GM21367 (cell line): Measurements from ENCODE around the gene SPEG.

Experiments used
- ATAC-seq: cut with Tn5 transposase; IDR thresholded peaks from one replicate; pipeline ENCODE4 v1.9.1; 2021; ENCODE audit not compliant: unreplicated experiment

Gene SPEG

GRCh38 chr2:219493086-219493485, 58.4 kb downstream of the SPEG start:
- no peak for ATAC-seq

DNA sequence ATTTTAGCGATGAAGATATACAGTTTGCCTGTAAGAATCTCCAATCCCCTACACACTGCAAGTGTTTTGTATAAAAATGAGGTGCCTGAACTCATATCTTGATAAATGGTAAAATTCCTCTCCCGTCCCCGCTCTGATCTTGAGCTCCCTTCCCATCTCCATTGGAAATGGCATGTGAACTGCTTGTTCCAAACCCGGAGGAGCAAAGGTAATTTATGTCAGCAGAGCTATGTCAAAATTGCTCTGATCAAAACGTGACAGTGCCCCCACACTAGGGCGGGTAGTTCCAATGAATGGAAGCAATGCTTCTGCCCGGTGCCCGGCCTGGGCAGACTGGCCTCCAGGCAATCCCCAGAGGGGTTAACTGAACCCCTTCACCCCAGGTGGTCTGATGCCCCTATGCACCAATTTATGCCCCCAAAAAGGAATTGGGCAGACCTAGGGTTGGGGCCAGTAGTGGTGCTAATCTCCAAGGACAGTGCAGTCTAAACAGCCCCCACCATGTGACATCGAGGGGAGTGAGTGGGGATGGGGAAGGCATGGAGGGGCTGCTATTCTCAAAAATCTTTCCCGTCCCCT, 60.4 kb downstream of the SPEG start:
- ATAC-seq, result no peak

DNA sequence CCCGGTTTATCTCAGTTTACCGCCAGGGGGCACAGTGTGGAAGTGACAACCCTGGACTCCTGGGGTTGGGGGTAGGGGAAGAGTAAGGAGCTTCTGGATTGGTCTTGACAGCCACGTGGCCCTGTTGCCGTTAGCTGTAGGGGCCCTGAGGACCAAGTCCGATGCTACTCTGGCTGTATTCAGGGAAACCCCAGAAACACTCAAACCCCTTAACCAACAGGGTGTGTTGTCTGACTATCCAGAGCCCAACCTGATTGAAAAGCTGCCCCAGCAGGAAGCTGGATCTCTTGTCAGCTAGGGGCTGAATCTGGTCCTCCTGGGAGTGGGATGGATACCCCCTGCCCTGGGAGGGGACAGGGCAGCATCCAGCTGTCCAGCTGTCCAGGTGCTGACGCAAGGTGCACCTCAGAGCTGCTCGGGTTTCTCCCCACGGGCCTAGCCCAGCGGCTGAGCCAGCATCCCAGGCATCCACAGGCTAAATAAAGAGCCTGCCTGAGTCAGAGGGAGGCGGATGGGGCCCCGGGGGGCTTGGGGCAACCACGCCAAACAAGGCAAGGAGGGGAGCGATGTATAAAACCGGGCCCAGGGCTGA, 61.0 kb downstream of the SPEG start:
- ATAC-seq, result no peak

- ATAC-seq, result no peak
Observed at GRCh38 chr2:219496247-219496824, 61.7 kb downstream of the SPEG start.

DNA sequence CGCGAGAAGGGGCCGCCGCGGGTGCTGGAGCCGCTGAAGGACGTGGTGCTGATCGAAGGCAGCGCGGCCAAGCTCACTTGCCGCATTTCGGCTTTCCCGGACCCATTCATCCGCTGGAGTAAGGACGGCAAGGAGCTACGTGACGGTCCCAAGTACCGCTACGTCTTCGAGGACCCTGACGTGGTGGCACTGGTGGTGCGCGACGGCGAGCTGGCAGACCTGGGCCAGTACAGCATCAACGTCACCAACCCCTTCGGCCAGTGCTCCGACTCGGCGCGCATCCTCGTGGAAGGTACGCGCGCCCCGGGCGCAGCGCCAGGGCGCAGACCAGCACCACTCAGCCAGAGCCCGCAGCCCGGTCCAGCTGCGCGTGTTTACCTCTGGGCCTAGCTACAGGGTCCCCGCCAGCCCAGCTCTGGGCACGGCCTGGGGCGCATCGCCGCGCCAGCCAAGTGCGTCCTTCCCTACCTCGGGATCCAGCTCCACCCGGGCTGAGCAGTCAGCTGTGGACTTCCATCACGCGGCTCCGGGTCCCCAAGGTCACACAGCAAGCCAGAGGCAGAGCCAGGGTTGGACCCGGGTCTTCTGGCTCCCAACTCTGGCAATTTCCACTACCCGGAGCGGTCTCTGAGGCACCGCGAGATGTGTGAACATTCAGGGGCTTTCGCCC, 62.3 kb downstream of the SPEG start:
- no peak for ATAC-seq

DNA sequence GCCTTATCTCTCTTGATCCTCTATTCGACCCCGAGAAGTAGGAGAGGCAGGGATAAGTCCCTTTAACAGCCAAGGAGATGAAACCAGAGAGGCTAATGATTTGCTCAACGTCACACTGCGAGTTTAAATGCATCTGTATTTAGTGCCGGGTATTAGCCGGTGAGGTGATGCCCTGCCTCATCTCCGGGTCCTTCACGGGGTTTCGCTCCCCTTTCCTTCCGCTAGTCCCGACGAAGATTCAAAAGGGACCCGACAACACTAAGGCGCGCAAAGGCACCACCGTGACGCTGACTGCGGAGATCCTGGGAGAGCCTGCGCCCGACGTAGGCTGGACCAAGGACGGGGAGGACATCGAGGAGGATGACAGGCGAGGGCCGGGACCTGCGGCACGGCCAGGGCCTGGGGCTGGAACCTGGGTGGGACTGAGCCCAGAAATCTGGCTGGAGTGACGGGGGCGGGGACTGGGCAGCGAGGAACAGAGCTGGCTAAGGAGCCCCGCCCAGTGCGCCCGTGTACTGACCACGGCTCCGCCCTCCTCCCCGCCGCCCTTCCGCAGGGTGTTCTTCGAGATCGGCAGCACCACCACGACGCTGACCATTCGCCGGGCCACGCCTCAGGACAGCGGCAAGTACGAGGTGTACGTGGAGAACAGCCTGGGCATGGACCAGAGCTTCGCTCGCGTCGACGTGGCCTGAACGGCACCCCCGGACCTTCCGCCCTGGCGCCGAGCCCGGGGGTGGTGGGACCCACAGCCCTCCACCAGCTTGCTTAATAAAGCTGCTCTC, 63.0 kb downstream of the SPEG start:
- peak; percentile 29 for ATAC-seq

DNA sequence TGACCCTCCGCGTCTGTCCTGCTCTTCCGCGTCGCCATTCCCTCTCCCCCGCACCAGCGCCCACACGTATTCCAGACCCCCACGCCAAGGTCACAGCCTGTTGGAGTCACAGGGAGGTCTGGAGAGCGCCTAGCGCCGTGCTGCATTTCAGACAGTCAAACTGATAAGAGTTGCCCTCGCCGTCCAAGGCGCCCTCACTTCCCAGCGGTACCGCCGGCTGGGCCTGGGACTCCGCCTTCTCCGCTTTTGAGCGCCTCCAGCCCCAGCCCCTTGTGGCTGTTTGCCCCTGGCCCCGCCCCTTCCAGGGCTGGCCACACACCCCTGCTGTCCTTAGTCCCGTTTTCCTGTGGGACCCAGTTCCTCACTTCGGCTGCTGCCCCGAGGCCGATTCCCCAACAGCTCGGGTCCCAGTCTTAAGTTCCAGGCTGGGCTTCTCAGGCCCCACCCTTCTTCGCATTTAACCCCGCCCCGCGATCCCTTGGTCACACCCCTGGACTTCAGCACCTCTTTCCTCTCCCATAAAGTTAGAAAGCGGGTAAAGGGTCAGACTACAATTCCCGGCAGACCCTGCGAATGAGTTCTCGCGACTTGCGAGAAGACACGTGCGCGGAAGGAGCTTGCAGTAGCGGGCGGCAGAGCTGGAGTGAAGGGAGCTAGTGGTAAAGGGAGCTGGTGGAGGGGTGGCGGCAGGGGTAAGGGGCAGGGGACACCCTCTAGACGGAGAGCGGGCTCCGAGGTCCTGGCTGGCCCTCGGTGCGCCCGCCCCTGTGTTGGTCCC, 63.8 kb downstream of the SPEG start, which contains the start of gene GMPPA:
Gene GMPPA (plus strand): TSS at position 612 of the 778 bp plus-strand sequence. CDS start 1,085 bp downstream, outside the sequence.
- peak; percentile 93 for ATAC-seq

DNA sequence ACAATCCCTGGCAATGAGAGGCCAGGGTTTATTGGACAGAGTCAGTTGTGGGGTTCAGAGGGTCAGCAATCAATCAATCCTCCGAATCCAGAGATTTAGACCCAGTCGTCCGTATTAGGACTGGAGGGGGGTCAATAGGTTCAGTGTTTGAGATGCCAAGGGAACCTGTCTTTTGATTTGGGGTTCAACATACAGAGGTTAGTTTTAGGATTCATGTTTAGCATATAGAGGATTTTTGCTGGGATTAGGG, 64.3 kb downstream of the SPEG start:
- ATAC-seq, result no peak

DNA sequence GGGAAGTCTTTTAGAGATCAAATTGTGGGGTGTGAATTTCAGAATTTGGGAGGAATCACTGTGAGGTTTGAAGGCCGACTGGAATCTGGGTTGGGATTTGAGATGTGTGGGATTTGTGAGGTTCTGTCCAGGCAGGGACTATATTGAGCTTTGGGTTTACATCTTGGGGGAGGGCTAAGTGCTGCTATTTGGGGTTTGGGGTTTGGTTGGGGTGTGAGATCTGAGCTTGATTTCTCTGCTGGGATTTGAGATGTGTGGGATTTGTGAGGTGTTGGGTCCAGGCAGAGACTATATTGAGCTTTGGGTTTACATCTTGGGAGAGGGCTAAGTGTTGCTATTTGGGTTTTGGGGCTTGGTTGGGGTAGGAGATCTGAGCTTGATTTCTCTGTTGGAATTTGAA, 64.9 kb downstream of the SPEG start:
- ATAC-seq, result no peak

DNA sequence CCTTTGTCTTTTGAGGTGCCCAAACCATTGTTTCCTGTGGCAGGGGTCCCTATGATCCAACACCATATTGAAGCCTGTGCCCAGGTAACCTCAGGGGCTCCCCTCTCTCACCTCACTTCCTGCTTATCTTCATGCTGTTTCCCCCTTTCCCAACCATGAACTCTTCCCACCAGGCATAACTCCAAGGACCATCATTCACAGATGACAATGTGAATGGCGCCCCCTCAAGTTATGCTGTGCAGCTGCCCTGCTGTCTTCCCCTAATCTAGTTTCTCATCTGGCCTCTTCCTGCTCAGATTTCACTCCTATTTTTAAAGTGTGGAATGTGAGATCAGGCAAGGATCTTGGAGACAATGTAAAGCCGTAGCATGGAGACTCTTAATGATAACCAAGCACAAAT, 65.5 kb downstream of the SPEG start:
- no peak for ATAC-seq

DNA sequence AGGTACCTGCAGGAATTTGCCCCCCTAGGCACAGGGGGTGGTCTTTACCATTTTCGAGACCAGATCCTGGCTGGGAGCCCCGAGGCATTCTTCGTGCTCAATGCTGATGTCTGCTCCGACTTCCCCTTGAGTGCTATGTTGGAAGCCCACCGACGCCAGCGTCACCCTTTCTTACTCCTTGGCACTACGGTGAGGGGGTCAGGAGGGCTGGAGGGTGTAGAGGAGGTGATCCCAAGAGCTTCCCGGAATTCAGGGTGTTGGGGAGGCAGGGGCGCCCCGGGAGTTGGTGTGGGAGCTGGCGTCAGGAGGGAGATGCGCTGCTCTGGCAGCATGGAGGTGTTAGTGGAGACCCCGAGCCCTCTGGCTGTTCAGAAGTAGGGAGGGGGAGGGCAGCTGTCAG, 67.2 kb downstream of the SPEG start:
- no peak for ATAC-seq

- no peak for ATAC-seq
Observed at GRCh38 chr2:219502618-219503017, 68.0 kb downstream of the SPEG start.

DNA sequence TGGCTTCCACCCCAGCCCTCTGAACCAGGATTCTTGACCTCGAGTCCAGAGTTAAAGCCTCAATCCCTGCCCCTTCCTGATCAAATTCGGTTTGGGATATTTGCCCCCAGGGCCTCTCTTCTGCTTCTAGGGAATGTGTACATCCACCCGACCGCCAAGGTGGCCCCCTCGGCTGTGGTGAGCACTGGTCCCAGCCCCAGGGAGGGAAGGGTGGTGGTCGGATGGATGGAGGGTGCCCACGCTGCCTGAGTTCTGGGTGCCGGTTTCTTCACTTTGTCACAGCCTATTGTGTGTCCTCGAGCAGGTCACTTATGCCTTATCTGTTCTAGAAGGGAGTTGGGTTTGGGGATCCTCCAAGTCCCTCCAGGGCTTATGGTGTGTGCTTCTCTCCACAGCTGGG, 70.9 kb downstream of the SPEG start:
- no peak for ATAC-seq

DNA sequence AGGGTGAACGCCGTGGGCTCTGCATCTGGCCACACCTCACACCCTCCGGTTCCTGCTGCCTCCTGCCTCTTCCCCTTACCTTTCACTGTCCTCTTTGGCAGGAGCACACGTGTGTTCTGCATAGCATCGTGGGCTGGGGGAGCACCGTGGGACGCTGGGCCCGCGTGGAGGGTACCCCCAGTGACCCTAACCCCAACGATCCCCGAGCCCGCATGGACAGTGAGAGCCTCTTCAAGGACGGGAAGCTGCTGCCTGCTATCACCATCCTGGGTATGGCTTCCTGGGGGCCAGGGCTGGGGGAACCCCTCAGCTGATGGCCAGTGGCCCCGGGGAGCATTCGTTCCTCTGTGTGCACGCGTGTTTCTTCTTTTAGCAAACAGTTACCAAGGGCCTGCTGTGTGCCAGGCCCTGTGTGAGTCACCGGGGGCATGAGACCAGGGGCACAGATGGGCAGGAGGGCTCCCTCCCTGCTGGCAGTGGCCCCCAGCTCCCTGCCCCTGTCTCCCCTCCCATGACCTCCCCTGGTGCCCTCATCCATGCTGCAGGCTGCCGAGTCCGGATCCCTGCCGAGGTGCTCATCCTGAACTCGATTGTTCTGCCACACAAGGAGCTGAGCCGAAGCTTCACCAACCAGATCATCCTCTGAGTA, 71.6 kb downstream of the SPEG start:
- no peak for ATAC-seq

DNA sequence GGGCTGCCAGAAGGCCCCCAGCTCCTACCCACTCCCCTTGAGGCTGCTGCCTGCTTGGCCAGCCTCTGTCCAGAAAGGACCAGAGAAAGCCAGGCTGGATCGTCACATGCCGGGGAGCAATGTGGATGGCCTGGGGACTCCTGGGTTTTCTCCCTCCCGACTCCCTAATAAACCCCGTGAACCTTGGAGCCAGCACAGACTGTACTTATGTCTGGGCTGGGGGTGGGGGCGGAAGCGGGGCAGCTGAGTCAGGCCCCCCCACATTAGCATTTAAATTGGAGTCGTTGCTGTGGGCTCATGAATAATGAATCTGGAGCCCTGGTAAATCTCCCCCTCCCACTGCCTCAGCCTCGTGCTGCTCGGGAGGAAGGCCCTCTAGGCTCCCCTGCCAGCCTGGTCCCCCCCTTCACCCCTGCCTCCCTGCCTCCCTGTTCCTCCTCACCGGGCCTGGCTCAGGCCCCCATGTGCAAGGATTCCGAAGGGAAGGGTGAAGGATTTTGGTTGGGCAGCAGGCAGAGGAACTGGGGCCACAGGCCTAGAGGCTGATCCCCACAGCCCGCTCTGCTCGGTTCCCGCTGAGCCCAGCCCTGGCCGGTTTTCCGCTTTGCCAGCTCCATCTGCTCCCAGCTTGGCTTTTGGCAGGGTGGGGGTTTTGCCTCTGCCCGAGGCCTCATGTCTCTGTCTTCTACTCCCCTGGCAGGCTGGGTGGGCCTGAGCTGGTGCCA, 72.3 kb downstream of the SPEG start:
- ATAC-seq, result no peak

GRCh38 chr2:219507581-219508443, 73.2 kb downstream of the SPEG start:
- no peak for ATAC-seq

- ATAC-seq, result no peak
Observed at GRCh38 chr2:219508444-219508734, 73.7 kb downstream of the SPEG start.

DNA sequence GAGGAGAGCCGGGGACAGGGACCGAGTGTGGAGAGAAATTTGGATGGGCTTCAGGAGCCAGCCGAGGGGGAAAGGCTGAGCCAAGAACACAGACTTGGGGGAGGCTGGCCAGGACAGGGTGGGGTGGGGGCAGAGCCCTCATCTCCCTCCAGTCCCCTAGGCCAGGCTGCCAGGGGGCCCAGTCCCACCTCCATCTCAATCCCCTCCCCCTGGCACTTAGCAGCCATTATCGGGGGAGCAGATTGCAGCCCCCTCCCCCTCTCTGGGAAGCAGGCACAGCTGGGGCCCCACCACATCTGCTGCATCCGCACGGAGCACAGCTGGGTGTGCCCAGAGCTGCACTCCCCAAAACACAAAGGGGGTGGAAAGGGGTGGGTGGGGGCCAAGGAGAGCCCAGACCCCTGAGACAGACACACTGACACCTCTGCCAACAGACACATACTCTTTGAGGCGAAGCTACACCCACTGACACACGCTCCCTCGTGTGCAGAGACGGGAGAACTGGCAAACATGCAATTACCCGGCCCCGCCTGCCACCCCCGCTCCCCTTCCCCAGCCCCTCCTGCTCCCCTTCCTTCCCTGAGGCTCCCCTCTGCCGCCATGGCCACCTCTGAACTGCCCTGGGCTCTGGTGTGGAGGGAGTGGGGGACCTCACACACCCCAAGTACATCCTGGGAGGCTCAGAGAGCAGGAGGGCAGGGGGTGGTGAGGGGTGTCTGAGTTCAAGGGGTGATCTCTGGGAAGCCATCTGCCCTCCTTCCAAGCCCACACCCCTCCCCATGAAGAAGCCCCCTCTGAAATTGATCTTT, 74.5 kb downstream of the SPEG start:
- ATAC-seq, result no peak
